K562 (cell line): ENCODE measurements around the gene ARMC12. TPM values are rescaled to one million over a fixed set of nuclear protein-coding genes. Genes with fewer than 3 reads are reported as not detected.

Experiments used
- ATAC-seq: fragments of 200-7000 bp; cut with Tn5 transposase; 3 replicates; pipeline ENCODE4 v1.9.1; 2020; ENCODE audit warnings: moderate library complexity
- BruUV-seq: library from RNA; stranded (reverse); fragments of 400-500 nt; replicated peaks from 2 replicates; lab custom pipeline; 2021; lab: Mats Ljungman, UMichigan
- CTCF ChIA-PET: fragments of 300-600 bp; formaldehyde crosslinking; extraction: SDS; loops from one replicate; lab custom pipeline; 2021; ENCODE audit warnings: low intra/inter-chr PET ratio; lab: Yijun Ruan, JAX
- POLR2A ChIA-PET: fragments of 300-600, 350-650 bp; sonication (Branson Sonifier 250); formaldehyde crosslinking; extraction: SDS; loops from one replicate; lab custom pipeline; 2021; ENCODE audit warnings: antibody characterized with exemption, inconsistent platforms; lab: Yijun Ruan, JAX
- DNase-seq, 4 experiments: peaks; one replicate each; pipeline versions ENCODE4 v3.0.0 to v3.0.0-alpha.2; 2011 to 2018; ENCODE audit warnings: low spot score in 3 of 4, mixed read lengths in 3 of 4; ENCODE audit errors: extremely low read depth in 1 of 4
- FAIRE-seq: peaks from 2 replicates; lab custom pipeline; 2011; peaks lifted over from hg19 to GRCh38; lab: Jason Lieb, UNC
- H2AFZ ChIP-seq: 2 replicates; pipeline ENCODE4 v1.6.0; 2011; ENCODE audit warnings: low read depth, low read length, control low read depth, inconsistent platforms
- H3K27ac ChIP-seq: fragments of 200-600 bp; 3 replicates; pipeline ENCODE4 v1.8.0; 2011; ENCODE audit warnings: low read depth, mild to moderate bottlenecking, control low read depth, inconsistent platforms, low read length, moderate library complexity, mixed read lengths; ENCODE audit errors: extremely low read depth
- H3K27me3 ChIP-seq, 2 experiments: fragments of 300-600 bp in 1 of 2; 2 replicates in 1 of 2; 3 replicates in 1 of 2; pipeline versions ENCODE4 v1.6.0 to v1.8.0; 2011; ENCODE audit warnings: inconsistent platforms in 2 of 2, low read length in 2 of 2, mild to moderate bottlenecking in 1 of 2, mixed read lengths in 1 of 2, moderate library complexity in 1 of 2; ENCODE audit not compliant: control insufficient read depth in 2 of 2, insufficient read depth in 2 of 2
- H3K36me3 ChIP-seq: fragments of 300-600 bp; 3 replicates; pipeline ENCODE4 v1.8.0; 2011; ENCODE audit warnings: mild to moderate bottlenecking, low read length, inconsistent platforms; ENCODE audit not compliant: control insufficient read depth, insufficient read depth
- H3K4me1 ChIP-seq, 2 experiments: fragments of 200-600 bp in 1 of 2; replicated peaks in 1 of 2; 2 replicates in 1 of 2; 3 replicates in 1 of 2; pipeline versions ENCODE4 v1.5.1 to v1.8.0; 2011; ENCODE audit warnings: inconsistent platforms in 2 of 2, low read length in 2 of 2, mild to moderate bottlenecking in 1 of 2, mixed read lengths in 1 of 2, moderate library complexity in 1 of 2; ENCODE audit not compliant: control insufficient read depth in 2 of 2, insufficient read depth in 2 of 2
- H3K4me2 ChIP-seq: 2 replicates; pipeline ENCODE4 v1.6.1; 2011; ENCODE audit warnings: low read length, control low read depth, inconsistent platforms, mixed read lengths; ENCODE audit not compliant: insufficient read depth
- H3K4me3 ChIP-seq: fragments of 200-600 bp; sonication (generic), shearing (Covaris generic); 2 replicates; pipeline ENCODE4 v1.5.1; 2016; ENCODE audit warnings: control low read depth, inconsistent platforms
- H3K79me2 ChIP-seq: fragments of 200-600 bp; 3 replicates; pipeline ENCODE4 v1.8.0; 2011; ENCODE audit warnings: low read length, inconsistent platforms; ENCODE audit not compliant: control insufficient read depth, insufficient read depth
- H3K9ac ChIP-seq, 2 experiments: 2 replicates each; pipeline versions ENCODE4 v1.6.0 to v1.6.1; 2011; ENCODE audit warnings: low read depth in 2 of 2, low read length in 2 of 2, control low read depth in 1 of 2, inconsistent platforms in 1 of 2, mild to moderate bottlenecking in 1 of 2, mixed read lengths in 1 of 2; ENCODE audit not compliant: insufficient read depth in 1 of 2
- H3K9me1 ChIP-seq: one replicate; pipeline ENCODE4 v1.6.0; 2011; ENCODE audit warnings: inconsistent platforms, mild to moderate bottlenecking, low read length, moderate library complexity; ENCODE audit not compliant: control insufficient read depth, insufficient read depth
- H3K9me3 ChIP-seq: replicated peaks from 2 replicates; pipeline ENCODE4 v1.5.1; 2011; ENCODE audit warnings: low read depth, low read length, inconsistent platforms; ENCODE audit not compliant: control insufficient read depth, insufficient read depth
- H4K20me1 ChIP-seq: replicated peaks from 2 replicates; pipeline ENCODE4 v1.6.1; 2011; ENCODE audit warnings: low read length, inconsistent platforms, mixed read lengths; ENCODE audit not compliant: control insufficient read depth, insufficient read depth
- BHLHE40 ChIP-seq: IDR thresholded peaks from 2 replicates; pipeline ENCODE4 v1.6.1; 2011; ENCODE audit warnings: low read length, improper control_type of control experiment
- C11orf30 ChIP-seq: fragments of 450-650 bp; IDR thresholded peaks from 2 replicates; pipeline ENCODE4 v1.6.1; 2016; ENCODE audit warnings: low read depth, mild to moderate bottlenecking
- CXXC5 ChIP-seq: fragments of 250-450 bp; sonication (Bioruptor Pico); IDR thresholded peaks from 2 replicates; pipeline ENCODE4 v1.8.0; 2022; ENCODE audit warnings: inconsistent platforms, mild to moderate bottlenecking, moderate library complexity
- ERF ChIP-seq: fragments of 450-650 bp; formaldehyde crosslinking; IDR thresholded peaks from 2 replicates; pipeline ENCODE4 v1.4.0; 2020; ENCODE audit warnings: mild to moderate bottlenecking, mixed read lengths
- ESRRB ChIP-seq: fragments of 250-450 bp; sonication (Bioruptor Pico); IDR thresholded peaks from 2 replicates; pipeline ENCODE4 v1.5.0; 2020; ENCODE audit warnings: mild to moderate bottlenecking, moderate library complexity, borderline replicate concordance
- GABPA ChIP-seq: fragments of 200-800 bp; sonication (Bioruptor generic); conservative IDR thresholded peaks from 2 replicates; pipeline ENCODE4 v1.6.1; 2016; ENCODE audit warnings: low read depth, missing genetic modification characterization, missing compliant biosample characterization
- HCFC1 ChIP-seq: IDR thresholded peaks from 2 replicates; pipeline ENCODE4 v1.6.1; 2012; ENCODE audit warnings: low read depth, low read length, improper control_type of control experiment
- HMGN3 ChIP-seq: IDR thresholded peaks from 2 replicates; pipeline ENCODE4 v1.6.1; 2011; ENCODE audit warnings: borderline replicate concordance, low read depth, mild to moderate bottlenecking, mixed read lengths, low read length; ENCODE audit not compliant: insufficient read length; ENCODE audit errors: extremely low read depth
- KDM5B ChIP-seq: fragments of 200-600 bp; sonication (generic); IDR thresholded peaks from 2 replicates; pipeline ENCODE4 v1.6.1; 2012; ENCODE audit warnings: low read depth, mild to moderate bottlenecking, moderate library complexity, low read length, control low read depth, inconsistent platforms; ENCODE audit not compliant: insufficient replicate concordance
- MEF2D ChIP-seq: conservative IDR thresholded peaks from 2 replicates; pipeline ENCODE4 v1.6.1; 2016; ENCODE audit warnings: low read depth, missing genetic modification characterization, missing compliant biosample characterization
- MTA1 ChIP-seq: fragments of 450-650 bp; IDR thresholded peaks from 2 replicates; pipeline ENCODE4 v1.6.1; 2017; ENCODE audit warnings: borderline replicate concordance
- PML ChIP-seq: IDR thresholded peaks from 2 replicates; pipeline ENCODE4 v1.6.1; 2012; ENCODE audit warnings: low read length, inconsistent platforms
- TARDBP ChIP-seq: fragments of 450-650 bp; IDR thresholded peaks from 2 replicates; pipeline ENCODE4 v1.6.1; 2016
- TOE1 ChIP-seq, 2 experiments: fragments of 450-650 bp in 1 of 2; sonication (generic) in 1 of 2; formaldehyde crosslinking in 1 of 2; IDR thresholded peaks; 2 replicates each; pipeline versions ENCODE4 v1.7.1 to v1.8.0; 2016 to 2022; ENCODE audit warnings: borderline replicate concordance in 2 of 2, mild to moderate bottlenecking in 2 of 2, antibody characterized with exemption in 1 of 2, inconsistent platforms in 1 of 2, low read depth in 1 of 2, missing genetic modification reagents in 1 of 2, moderate library complexity in 1 of 2
- ZBED1 ChIP-seq: IDR thresholded peaks from 2 replicates; pipeline ENCODE4 v1.6.1; 2014
- ZBTB7A ChIP-seq: IDR thresholded peaks from 2 replicates; pipeline ENCODE4 v1.6.1; 2011; ENCODE audit warnings: low read depth, mild to moderate bottlenecking, low read length, moderate library complexity, borderline replicate concordance; ENCODE audit not compliant: control insufficient read depth
- ZNF133 ChIP-seq: fragments of 250-450 bp; sonication (Bioruptor Pico); IDR thresholded peaks from 2 replicates; pipeline ENCODE4 v1.4.0; 2020; ENCODE audit warnings: mild to moderate bottlenecking
- WGBS: fragments of 100-300 bp; shearing (Covaris generic); methylation state at CpG from one replicate; pipeline ENCODE4 v1.1.6; 2016; ENCODE audit warnings: low coverage, mixed read lengths; ENCODE audit not compliant: insufficient coverage; ENCODE audit errors: missing lambda C conversion rate; 5-methylcytosine and 5-hydroxymethylcytosine counted together
- in situ Hi-C: fragments of 300-500 bp; cut with MboI; formaldehyde crosslinking; loops from 4 replicates; pipeline ENCODE4 v1.15.0; 2018; ENCODE audit warnings: inconsistent platforms, mixed read lengths
- intact Hi-C: fragments of 100-400 bp; cut with micrococcal nuclease; formaldehyde crosslinking; loops from 2 replicates; pipeline ENCODE4 v1.14.2; 2022
- polyA plus RNA-seq, 8 experiments: library from polyadenylated mRNA; depleted of rRNA in 4 of 8; stranded (reverse) in 5 of 8; unstranded in 3 of 8; fragments of >200 nt; fragmentation: Nextera tagmentation in 2 of 8; fragmentation: Illumina TruSeq in 1 of 8; extraction: Ambion mirVana in 2 of 8; extraction: Trizol in 1 of 8; gene quantifications; 2 replicates each; pipeline versions ENCODE4 v1.2.1 to v1.2.3, GENCODE V29; 2011 to 2014; ENCODE audit warnings: inconsistent platforms in 1 of 8, missing spikeins in 1 of 8
- total RNA-seq, 7 experiments: library from RNA; depleted of rRNA in 6 of 7; stranded (reverse); fragments of >200 nt in 6 of 7; fragmentation: Illumina TruSeq in 2 of 7; extraction: Trizol in 2 of 7; gene quantifications; 2 replicates each; pipeline versions ENCODE4 v1.2.1 to v1.2.3, GENCODE V29; 2011 to 2021; ENCODE audit warnings: low replicate concordance in 1 of 7
- TF ChIP-seq, protein P1 (sequence below): IDR thresholded peaks from 2 replicates; pipeline ENCODE4 v1.6.1; 2014; ENCODE audit warnings: antibody characterized with exemption
- TF ChIP-seq, protein P2 (sequence below): sonication (generic); formaldehyde crosslinking; IDR thresholded peaks from 2 replicates; pipeline ENCODE4 v1.9.0; 2022; ENCODE audit warnings: mild to moderate bottlenecking, missing genetic modification reagents

Gene ARMC12
- total and polyA plus RNA-seq, 9 of the 15 experiments (the other 6 are each of a cell fraction or from before 2014, with no cell fraction given), result 0.09 to 0.58 (median 0.31) TPM; not detected in 3

DNA sequence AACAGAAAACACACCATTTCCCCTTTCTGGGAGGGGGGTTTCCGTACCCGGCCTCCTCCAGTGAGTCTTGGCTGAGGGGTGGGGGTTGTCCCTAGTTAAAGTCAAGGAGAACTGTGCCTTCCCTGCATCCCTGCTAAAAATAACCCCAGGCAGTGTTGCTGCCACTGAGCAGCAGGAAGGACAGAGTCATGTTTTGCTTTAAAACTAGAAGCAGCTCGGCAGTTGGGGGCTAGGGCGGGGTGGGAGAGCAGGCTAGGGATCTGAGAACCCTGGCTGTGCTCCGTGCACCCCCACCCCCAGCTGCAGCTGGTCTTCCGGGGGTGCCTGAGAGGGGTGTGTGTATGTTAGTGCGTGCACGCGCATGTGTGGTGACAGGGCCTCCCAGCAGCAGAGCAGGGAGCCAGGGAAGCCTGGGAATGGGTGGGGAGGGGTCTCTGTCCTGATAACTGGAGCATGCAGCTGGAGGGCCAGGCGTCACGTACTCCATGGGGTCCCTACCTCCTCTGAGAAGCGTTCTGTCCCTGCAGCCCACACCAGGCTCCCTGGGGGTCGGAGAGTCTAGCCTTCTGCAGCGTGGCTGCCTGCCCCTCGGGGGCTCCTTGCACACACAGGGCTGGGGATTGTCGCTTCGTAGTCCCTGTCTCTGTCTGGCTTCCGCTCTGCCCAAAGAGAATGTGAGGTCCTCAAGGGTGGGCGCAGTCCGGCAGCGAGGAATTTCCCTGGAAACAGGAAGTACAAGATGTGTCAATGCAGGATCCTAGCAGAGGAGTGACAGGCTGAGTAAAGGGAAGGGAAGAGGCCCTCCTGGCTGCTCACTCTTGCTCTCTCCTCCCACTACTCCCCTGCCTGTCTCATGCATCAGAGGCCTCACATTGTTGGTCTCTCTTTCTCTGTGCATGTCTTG, 16.8 kb upstream of the ARMC12 start:
- Histone ChIP-seq H3K4me2 (peak overlapping the region; percentile 66; the same call in 1 of the 2 replicates), H3K27me3 (0 out of 5 replicates have a peak, but pooled peaks cover 0 to 4% of the 10 kb centered on the region in 2 experiments), H2AFZ (peak overlapping the region; percentile 97), H3K79me2 (no peaks in the 10 kb centered on the region), H3K9me1 (no peaks in the 10 kb centered on the region), H3K9me3 (no peaks in the 10 kb centered on the region), H3K27ac (peak overlapping the region; percentile 48; the same call in 2 of the 3 replicates), H3K4me1 (peaks cover 22 to 25% of the 10 kb centered on the region in 2 experiments; a peak in 4 of 5 replicates), H3K4me3 (no peak overlapping the region), H4K20me1 (no peaks in the 10 kb centered on the region), H3K36me3 (no peaks in the 10 kb centered on the region), H3K9ac (peak overlapping the region; percentile 17 to 90)
- in situ Hi-C loops (no loop called here), intact Hi-C loops (no loop called here)
- WGBS, result 37% methylated on average over 21 of the region's 21 CpGs
- peak; percentile 68 for ATAC-seq
- ChIA-PET POLR2A (no interaction called here), CTCF (no interaction called here)
- DNase-seq, result peak in 3 of 4 experiments; percentile 52 to 58 (median 56)
- no peak for FAIRE-seq
- no TSS peak for BruUV-seq
- TF ChIP-seq HMGN3 (peak; percentile 31), ZBTB7A (0 out of 2 replicates have a peak, but pooled peaks have one; percentile 54), ZBED1 (no peak), ERF (peak; percentile 48; the same call in 1 of the 2 replicates), ZNF133 (CRISPR knock-in tag) (no peak), HCFC1 (no peak), KDM5B (peak; percentile 59), GABPA (tag) (no peak), PML (no peak), MTA1 (no peak), CXXC5 (CRISPR knock-in tag) (no peak), TOE1 (IDR thresholded peaks at IDR 0.05; ENCODE audit: borderline replicate concordance) (no peak), TOE1 (CRISPR knock-in tag; IDR thresholded peaks at IDR 0.05; ENCODE audit: borderline replicate concordance, low read depth) (no peak), MEF2D (no peak), ESRRB (no peak), C11orf30 (no peak), BHLHE40 (0 out of 2 replicates have a peak, but pooled peaks have one; percentile 16), TARDBP (no peak)
- TF ChIP-seq, protein P1, sequence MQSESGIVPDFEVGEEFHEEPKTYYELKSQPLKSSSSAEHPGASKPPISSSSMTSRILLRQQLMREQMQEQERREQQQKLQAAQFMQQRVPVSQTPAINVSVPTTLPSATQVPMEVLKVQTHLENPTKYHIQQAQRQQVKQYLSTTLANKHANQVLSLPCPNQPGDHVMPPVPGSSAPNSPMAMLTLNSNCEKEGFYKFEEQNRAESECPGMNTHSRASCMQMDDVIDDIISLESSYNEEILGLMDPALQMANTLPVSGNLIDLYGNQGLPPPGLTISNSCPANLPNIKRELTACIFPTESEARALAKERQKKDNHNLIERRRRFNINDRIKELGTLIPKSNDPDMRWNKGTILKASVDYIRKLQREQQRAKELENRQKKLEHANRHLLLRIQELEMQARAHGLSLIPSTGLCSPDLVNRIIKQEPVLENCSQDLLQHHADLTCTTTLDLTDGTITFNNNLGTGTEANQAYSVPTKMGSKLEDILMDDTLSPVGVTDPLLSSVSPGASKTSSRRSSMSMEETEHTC, result no peak
- TF ChIP-seq, protein P2, sequence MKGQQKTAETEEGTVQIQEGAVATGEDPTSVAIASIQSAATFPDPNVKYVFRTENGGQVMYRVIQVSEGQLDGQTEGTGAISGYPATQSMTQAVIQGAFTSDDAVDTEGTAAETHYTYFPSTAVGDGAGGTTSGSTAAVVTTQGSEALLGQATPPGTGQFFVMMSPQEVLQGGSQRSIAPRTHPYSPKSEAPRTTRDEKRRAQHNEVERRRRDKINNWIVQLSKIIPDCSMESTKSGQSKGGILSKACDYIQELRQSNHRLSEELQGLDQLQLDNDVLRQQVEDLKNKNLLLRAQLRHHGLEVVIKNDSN (CRISPR knock-in tag), result peak; percentile 6; the same call in 1 of the 2 replicates
